Neural progenitor cell (in vitro differentiated cells): ENCODE measurements around the gene CHKB. TPM values are rescaled to one million over a fixed set of nuclear protein-coding genes. Genes with fewer than 3 reads are reported as not detected.

ENCODE experiments used
- DNase-seq: peaks from one replicate; pipeline ENCODE4 v3.0.0-alpha.2; 2016; ENCODE audit warnings: low spot score
- H2AFZ ChIP-seq: fragments of 200-600 bp; sonication (generic); replicated peaks from 2 replicates; pipeline ENCODE4 v1.6.1; 2016; ENCODE audit warnings: antibody characterized with exemption
- H3F3A ChIP-seq: fragments of 200-600 bp; sonication (generic); 2 replicates; pipeline ENCODE4 v1.6.1; 2016; ENCODE audit warnings: antibody characterized with exemption, low read depth
- H3K27ac ChIP-seq: fragments of 200-600 bp; sonication (generic); 2 replicates; pipeline ENCODE4 v1.5.1; 2016; ENCODE audit warnings: mild to moderate bottlenecking
- H3K27me3 ChIP-seq: fragments of 200-600 bp; sonication (generic); 2 replicates; pipeline ENCODE4 v1.6.1; 2016; ENCODE audit warnings: mild to moderate bottlenecking, moderate library complexity
- H3K36me3 ChIP-seq: fragments of 200-600 bp; sonication (generic); 2 replicates; pipeline ENCODE4 v1.5.1; 2016
- H3K4me1 ChIP-seq: fragments of 200-600 bp; sonication (generic); 2 replicates; pipeline ENCODE4 v1.6.1; 2016; ENCODE audit warnings: mixed run types
- H3K4me2 ChIP-seq: fragments of 200-600 bp; sonication (generic); 2 replicates; pipeline ENCODE4 v1.6.1; 2016
- H3K4me3 ChIP-seq: fragments of 200-600 bp; sonication (generic); 2 replicates; pipeline ENCODE4 v1.5.1; 2016
- H3K79me2 ChIP-seq: fragments of 200-600 bp; sonication (generic); 2 replicates; pipeline ENCODE4 v1.6.1; 2016; ENCODE audit warnings: low read depth
- H3K9ac ChIP-seq: fragments of 200-600 bp; sonication (generic); 2 replicates; pipeline ENCODE4 v1.6.1; 2016
- H3K9me3 ChIP-seq: fragments of 200-600 bp; sonication (generic); 2 replicates; pipeline ENCODE4 v1.5.1; 2016; ENCODE audit warnings: low read depth
- H4K20me1 ChIP-seq: fragments of 200-600 bp; sonication (generic); 2 replicates; pipeline ENCODE4 v1.6.1; 2016; ENCODE audit warnings: low read depth
- H3K27ac Mint-ChIP-seq: 3 replicates; pipeline ENCODE4 v1.8.0; 2021; ENCODE audit warnings: mixed read lengths
- H3K27me3 Mint-ChIP-seq: 2 replicates; pipeline ENCODE4 v1.8.0; 2022; ENCODE audit warnings: low read depth, mild to moderate bottlenecking, inconsistent platforms, moderate library complexity, mixed read lengths; ENCODE audit not compliant: insufficient read depth
- H3K36me3 Mint-ChIP-seq: 3 replicates; pipeline ENCODE4 v1.8.0; 2021; ENCODE audit warnings: mixed read lengths
- H3K4me1 Mint-ChIP-seq: 3 replicates; pipeline ENCODE4 v1.8.0; 2021; ENCODE audit warnings: mixed read lengths
- H3K4me3 Mint-ChIP-seq: 3 replicates; pipeline ENCODE4 v1.8.0; 2021; ENCODE audit warnings: mild to moderate bottlenecking, moderate library complexity, mixed read lengths
- H3K9me3 Mint-ChIP-seq: 3 replicates; pipeline ENCODE4 v1.8.0; 2020; ENCODE audit warnings: mixed read lengths
- CTCF ChIP-seq: fragments of 200-600 bp; sonication (generic); IDR thresholded peaks from 2 replicates; pipeline ENCODE4 v1.5.1; 2017; ENCODE audit warnings: antibody characterized with exemption, mild to moderate bottlenecking
- EZH2 ChIP-seq: fragments of 200-600 bp; sonication (generic); IDR thresholded peaks from 2 replicates; pipeline ENCODE4 v1.6.1; 2017; ENCODE audit warnings: antibody characterized with exemption, mild to moderate bottlenecking, moderate library complexity
- EZH2phosphoT487 ChIP-seq: fragments of 200-600 bp; sonication (generic); IDR thresholded peaks from 2 replicates; pipeline ENCODE4 v1.6.1; 2017; ENCODE audit warnings: antibody characterized with exemption
- total RNA-seq: library from RNA; depleted of rRNA; stranded (reverse); fragments of >200 nt; gene quantifications from 2 replicates; pipeline ENCODE4 v1.2.3, GENCODE V29; 2015; ENCODE audit warnings: low replicate concordance

The CHKB gene
- total RNA-seq, 1 donor from 2014 or later, result 67.4 TPM

- H3K4me3 ChIP-seq, result no peak overlapping the region
- no peak overlapping the region for H2AFZ ChIP-seq
- no peaks in the 10 kb centered on the region for H3K9me3 Mint-ChIP-seq
- H3K27ac Mint-ChIP-seq, result no peak overlapping the region
- TF ChIP-seq EZH2phosphoT487, result no peak
- no peak for TF ChIP-seq CTCF
- no peak for TF ChIP-seq EZH2
- no peaks in the 10 kb centered on the region for H4K20me1 ChIP-seq
- peaks cover 11% of the 10 kb centered on the region for H3K4me1 Mint-ChIP-seq
- H3K4me3 Mint-ChIP-seq, result no peak overlapping the region
- H3K9me3 ChIP-seq, result no peaks in the 10 kb centered on the region
- H3F3A ChIP-seq, result peaks cover 5% of the 10 kb centered on the region
- H3K27ac ChIP-seq, result no peak overlapping the region
- H3K4me1 ChIP-seq, result peaks cover 5% of the 10 kb centered on the region
- peaks cover 16% of the 10 kb centered on the region for H3K36me3 Mint-ChIP-seq
- no peaks in the 10 kb centered on the region for H3K36me3 ChIP-seq
- peaks cover 6% of the 10 kb centered on the region for H3K27me3 Mint-ChIP-seq
- peaks cover 20% of the 10 kb centered on the region for H3K27me3 ChIP-seq
- DNase-seq, result no peak
- no peak overlapping the region for H3K9ac ChIP-seq
- H3K79me2 ChIP-seq, result no peaks in the 10 kb centered on the region
- H3K4me2 ChIP-seq, result no peak overlapping the region
Measured at GRCh38 chr22:50567721-50568252, 14.9 kb downstream of the CHKB start.

- Mint-ChIP-seq H3K36me3 (peaks cover 3% of the 10 kb centered on the region), H3K27me3 (peaks cover 10% of the 10 kb centered on the region), H3K4me3 (peak overlapping the region; percentile 64), H3K4me1 (peaks cover 11% of the 10 kb centered on the region), H3K9me3 (no peaks in the 10 kb centered on the region), H3K27ac (no peak overlapping the region)
- TF ChIP-seq CTCF, result no peak
- no peak for TF ChIP-seq EZH2phosphoT487
- TF ChIP-seq EZH2, result no peak
- H3K4me3 ChIP-seq, result no peak overlapping the region
- no peak overlapping the region for H3K27ac ChIP-seq
- H3K79me2 ChIP-seq, result no peaks in the 10 kb centered on the region
- no peak overlapping the region for H2AFZ ChIP-seq
- peaks cover 11% of the 10 kb centered on the region for H3F3A ChIP-seq
- no peaks in the 10 kb centered on the region for H4K20me1 ChIP-seq
- no peaks in the 10 kb centered on the region for H3K36me3 ChIP-seq
- peaks cover 25% of the 10 kb centered on the region for H3K27me3 ChIP-seq
- H3K4me1 ChIP-seq, result peaks cover 5% of the 10 kb centered on the region
- H3K4me2 ChIP-seq, result no peak overlapping the region
- H3K9ac ChIP-seq, result no peak overlapping the region
- no peak for DNase-seq
- no peaks in the 10 kb centered on the region for H3K9me3 ChIP-seq
Measured at GRCh38 chr22:50564289-50564688, 18.4 kb downstream of the CHKB start.

GRCh38 chr22:50563413-50564160, 19.1 kb downstream of the CHKB start:
- peaks cover 11% of the 10 kb centered on the region for H3K4me1 Mint-ChIP-seq
- no peak for TF ChIP-seq EZH2phosphoT487
- no peak for TF ChIP-seq EZH2
- H3K27ac Mint-ChIP-seq, result peak overlapping the region; percentile 57
- DNase-seq, result no peak
- Histone ChIP-seq H3K27ac (no peak overlapping the region), H3K79me2 (no peaks in the 10 kb centered on the region), H3K36me3 (no peaks in the 10 kb centered on the region), H3K4me3 (peak overlapping the region; percentile 82), H3F3A (peaks cover 11% of the 10 kb centered on the region), H3K9ac (no peak overlapping the region), H4K20me1 (no peaks in the 10 kb centered on the region), H3K9me3 (no peaks in the 10 kb centered on the region), H2AFZ (peak overlapping the region; percentile 95), H3K4me2 (peak overlapping the region; percentile 94), H3K4me1 (peaks cover 5% of the 10 kb centered on the region), H3K27me3 (peaks cover 25% of the 10 kb centered on the region)
- H3K27me3 Mint-ChIP-seq, result peaks cover 12% of the 10 kb centered on the region
- H3K36me3 Mint-ChIP-seq, result peaks cover 3% of the 10 kb centered on the region
- no peaks in the 10 kb centered on the region for H3K9me3 Mint-ChIP-seq
- peak overlapping the region; percentile 95 for H3K4me3 Mint-ChIP-seq
